ENCODE results near the gene COL9A3. TPM values are rescaled to one million over a fixed set of nuclear protein-coding genes. Genes with fewer than 3 reads are reported as not detected.

The COL9A3 gene
- 10.5 and 34.8 TPM in 2 replicates for total RNA-seq (ENCODE audit: low replicate concordance)

DNA sequence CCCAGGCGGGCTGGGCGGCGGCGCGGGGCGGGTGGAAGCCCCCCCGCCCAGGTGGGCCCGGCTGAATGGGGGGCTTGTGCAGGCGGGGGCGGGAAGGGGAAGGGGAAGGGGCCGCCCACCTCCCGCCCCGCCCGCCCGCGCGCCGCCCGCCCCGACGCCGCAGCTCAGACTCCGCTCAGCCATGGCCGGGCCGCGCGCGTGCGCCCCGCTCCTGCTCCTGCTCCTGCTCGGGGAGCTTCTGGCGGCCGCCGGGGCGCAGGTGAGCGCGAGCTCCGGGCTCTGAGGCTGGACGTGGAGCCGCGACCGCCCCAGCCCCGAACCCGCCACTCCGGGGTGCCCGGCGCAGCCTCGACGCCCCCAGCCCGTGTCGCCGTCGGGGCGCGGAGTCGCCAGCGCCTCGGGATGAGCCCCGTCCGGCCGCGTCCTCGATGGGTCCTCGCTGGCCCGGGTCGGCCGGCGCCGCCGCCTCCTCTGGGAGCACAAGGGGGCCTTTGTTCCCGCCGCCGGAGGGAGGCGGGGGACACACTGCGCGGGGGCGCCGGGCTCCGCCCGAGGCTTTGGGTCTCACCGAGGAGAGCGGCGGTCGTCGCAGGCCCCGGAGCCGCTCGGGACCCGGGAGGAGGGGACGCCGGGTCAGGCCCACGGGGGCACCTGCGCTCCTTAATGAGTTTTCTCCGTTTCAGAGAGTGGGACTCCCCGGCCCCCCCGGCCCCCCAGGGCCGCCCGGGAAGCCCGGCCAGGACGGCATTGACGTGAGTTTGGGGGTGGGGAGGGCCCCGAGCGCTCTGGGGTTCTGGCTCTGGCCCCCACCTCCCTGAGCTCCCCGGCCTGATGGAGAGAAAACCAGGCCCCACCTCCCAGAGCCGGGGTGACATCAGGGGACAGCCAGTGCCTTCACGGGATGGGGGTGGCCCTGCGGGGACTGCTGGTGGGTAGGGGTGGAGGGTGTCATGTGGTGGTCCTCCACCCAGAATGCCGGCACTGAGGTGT is at the start of gene COL9A3:
Gene COL9A3 (plus strand): TSS at position 167 of the 990 bp plus-strand sequence. CDS start 15 bp downstream, at position 182.
- H3K4me1 ChIP-seq: peaks cover 19% of the 10 kb centered on the region
- H4K20me1 ChIP-seq (ENCODE audit: low read depth): peaks cover 11% of the 10 kb centered on the region
- no peaks in the 10 kb centered on the region for H3K79me2 ChIP-seq (ENCODE audit: low read depth)
- Mint-ChIP-seq H3K27me3 (ENCODE audit: insufficient read depth, low read depth) (peaks cover 15% of the 10 kb centered on the region), H3K4me1 (peaks cover 16% of the 10 kb centered on the region), H3K36me3 (no peaks in the 10 kb centered on the region), H3K27ac (no peak within 1 kb of the TSS), H3K9me3 (no peaks in the 10 kb centered on the region), H3K4me3 (peak within 1 kb of the TSS; percentile 78)
- DNase-seq (ENCODE audit: low spot score): peak; percentile 86
- H3K4me2 ChIP-seq: peak within 1 kb of the TSS; percentile 85
- H3K36me3 ChIP-seq: no peaks in the 10 kb centered on the region
- no peaks in the 10 kb centered on the region for H3K9me3 ChIP-seq (ENCODE audit: low read depth)
- peaks cover 29% of the 10 kb centered on the region for H3K27me3 ChIP-seq
- H3K27ac ChIP-seq: no peak within 1 kb of the TSS
- peak within 1 kb of the TSS; percentile 53 for H3K4me3 ChIP-seq
- TF ChIP-seq EZH2 (IDR thresholded peaks at IDR 0.05) (peak; percentile 35), CTCF (IDR thresholded peaks at IDR 0.05) (no peak), EZH2phosphoT487 (IDR thresholded peaks at IDR 0.05) (peak; percentile 69)
- peaks cover 20% of the 10 kb centered on the region for H3F3A ChIP-seq (ENCODE audit: low read depth)
- no peak within 1 kb of the TSS for H2AFZ ChIP-seq (replicated peaks)
- H3K9ac ChIP-seq: no peak within 1 kb of the TSS

DNA sequence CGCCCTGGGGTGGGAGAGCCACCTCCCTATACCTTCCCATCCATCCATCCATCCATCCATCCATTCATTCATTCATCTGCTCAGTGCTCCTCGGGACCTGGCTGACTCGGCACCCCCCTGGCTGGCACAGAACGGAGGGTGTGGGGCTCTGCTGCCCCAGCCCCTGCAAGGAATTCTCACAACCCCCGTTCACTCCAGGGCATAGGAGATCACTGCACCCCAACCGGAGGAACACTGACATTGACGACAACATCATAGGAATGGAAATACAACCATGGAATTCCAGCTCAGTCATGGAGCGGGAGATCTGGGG is 48.7 kb upstream of the COL9A3 start:
- Histone ChIP-seq H3K27me3 (no peaks in the 10 kb centered on the region), H3K9ac (no peak overlapping the region), H3K36me3 (no peaks in the 10 kb centered on the region), H4K20me1 (ENCODE audit: low read depth) (no peaks in the 10 kb centered on the region), H2AFZ (replicated peaks) (no peak overlapping the region), H3K4me2 (no peak overlapping the region), H3F3A (ENCODE audit: low read depth) (no peaks in the 10 kb centered on the region), H3K4me1 (peaks cover 9% of the 10 kb centered on the region), H3K27ac (no peak overlapping the region), H3K9me3 (ENCODE audit: low read depth) (no peaks in the 10 kb centered on the region), H3K4me3 (no peak overlapping the region), H3K79me2 (ENCODE audit: low read depth) (no peaks in the 10 kb centered on the region)
- TF ChIP-seq EZH2phosphoT487 (IDR thresholded peaks at IDR 0.05) (no peak), EZH2 (IDR thresholded peaks at IDR 0.05) (no peak), CTCF (IDR thresholded peaks at IDR 0.05) (no peak)
- peaks cover 8% of the 10 kb centered on the region for H3K27me3 Mint-ChIP-seq (ENCODE audit: insufficient read depth, low read depth)
- H3K4me1 Mint-ChIP-seq: peaks cover 40% of the 10 kb centered on the region
- peak overlapping the region; percentile 99 for H3K27ac Mint-ChIP-seq
- no peak for DNase-seq (ENCODE audit: low spot score)
- no peaks in the 10 kb centered on the region for H3K9me3 Mint-ChIP-seq
- no peaks in the 10 kb centered on the region for H3K36me3 Mint-ChIP-seq
- peak overlapping the region; percentile 71 for H3K4me3 Mint-ChIP-seq

DNA sequence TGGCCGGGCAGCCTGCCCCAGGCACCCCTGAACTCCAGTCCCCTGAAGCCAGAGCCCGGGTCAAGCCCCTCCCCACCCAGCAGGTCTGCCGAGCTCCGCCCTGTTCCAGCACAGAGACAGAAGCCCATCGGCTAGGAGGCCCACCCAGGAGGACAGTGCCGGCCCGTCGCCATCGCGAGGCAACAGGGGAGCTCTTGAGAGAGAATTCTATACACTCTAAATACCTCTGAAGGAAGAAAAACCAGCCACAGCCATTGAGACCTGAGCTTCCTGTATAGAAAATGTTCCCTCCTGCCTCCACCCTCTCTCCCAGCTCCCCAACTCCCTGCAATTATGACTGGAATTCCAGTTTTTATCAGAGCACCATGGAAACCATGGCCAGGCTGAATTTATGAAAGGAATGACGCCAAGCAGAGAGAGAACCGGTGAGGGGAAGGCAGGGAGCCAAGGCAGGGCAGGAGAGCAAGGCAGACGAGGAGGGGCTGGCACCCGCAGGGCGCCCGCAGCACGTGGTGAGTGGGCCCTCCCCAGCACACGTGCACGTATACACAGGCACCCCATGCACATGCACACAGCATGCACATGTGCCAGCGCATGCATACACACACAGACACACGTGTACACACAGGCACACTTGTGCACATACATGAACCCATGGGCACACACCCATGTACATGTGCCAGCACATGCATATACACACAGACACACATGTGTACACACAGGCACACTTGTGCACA is 48.1 kb upstream of the COL9A3 start:
- H3K4me1 ChIP-seq: peaks cover 9% of the 10 kb centered on the region
- Mint-ChIP-seq H3K4me1 (peaks cover 45% of the 10 kb centered on the region), H3K27me3 (ENCODE audit: insufficient read depth, low read depth) (peaks cover 8% of the 10 kb centered on the region), H3K27ac (peak overlapping the region; percentile 99), H3K9me3 (no peaks in the 10 kb centered on the region), H3K36me3 (no peaks in the 10 kb centered on the region), H3K4me3 (peak overlapping the region; percentile 38)
- no peak overlapping the region for H3K9ac ChIP-seq
- H3K79me2 ChIP-seq (ENCODE audit: low read depth): no peaks in the 10 kb centered on the region
- H3K27me3 ChIP-seq: no peaks in the 10 kb centered on the region
- peak; percentile 60 for DNase-seq (ENCODE audit: low spot score)
- H3K27ac ChIP-seq: no peak overlapping the region
- no peaks in the 10 kb centered on the region for H3K9me3 ChIP-seq (ENCODE audit: low read depth)
- H4K20me1 ChIP-seq (ENCODE audit: low read depth): no peaks in the 10 kb centered on the region
- H3K36me3 ChIP-seq: no peaks in the 10 kb centered on the region
- TF ChIP-seq CTCF (IDR thresholded peaks at IDR 0.05) (no peak), EZH2 (IDR thresholded peaks at IDR 0.05) (no peak), EZH2phosphoT487 (IDR thresholded peaks at IDR 0.05) (no peak)
- H3F3A ChIP-seq (ENCODE audit: low read depth): no peaks in the 10 kb centered on the region
- H3K4me2 ChIP-seq: peak overlapping the region; percentile 0
- no peak overlapping the region for H3K4me3 ChIP-seq
- no peak overlapping the region for H2AFZ ChIP-seq (replicated peaks)

Data from neural progenitor cell (in vitro differentiated cells).